Left cardiac atrium (tissue), 4 donors: ENCODE measurements around the gene DUSP3. TPM values are rescaled to one million over a fixed set of nuclear protein-coding genes. Genes with fewer than 3 reads are reported as not detected.

Source experiments
- ATAC-seq, 2 donors: fragments of 200-7000 bp; cut with Tn5 transposase; one replicate each; pipeline ENCODE4 v1.9.1; 2020; ENCODE audit warnings: mild to moderate bottlenecking in 2 of 2, moderate library complexity in 2 of 2
- DNase-seq: peaks from one replicate; pipeline ENCODE4 v3.0.0-alpha.2; 2020
- intact Hi-C, 2 donors: fragments of 100-400 bp; cut with DNase I; formaldehyde crosslinking; loops; one replicate each; pipeline versions ENCODE4 v1.14.1 to v1.15.1; 2022 to 2023
- long read RNA-seq: library from polyadenylated mRNA; unstranded; transcript quantifications from one replicate; pipeline ENCODE4 v2.0.0, GENCODE V29; 2021
- total RNA-seq, 2 donors: library from RNA; stranded (reverse); fragmentation: NEBNext Ultra II Directional; extraction: Animal tissue kit (Norgen Biotek cat#: 25700); gene quantifications; one replicate each; pipeline ENCODE4 v1.2.1, GENCODE V29; 2021
- donor health status: DM: no; HTN: yes; CAD: no.
- donor health status: DM: no; HTN: yes; CAD: no; lungs with severe emphysema.
- donor health status: DM: yes; HTN: yes; CAD: no.
- donor health status: Dilated cardiomyopathy.

The DUSP3 gene
- total RNA-seq: 100 to 1,000 TPM; 149 to 204 TPM
- long read RNA-seq, full-length matches to known transcripts: 163 of 228 reads
- long read RNA-seq, partial matches to known transcripts: 1 of 228 reads
- long read RNA-seq, other reads (novel, unspliced or antisense): 64 of 228 reads

DNA sequence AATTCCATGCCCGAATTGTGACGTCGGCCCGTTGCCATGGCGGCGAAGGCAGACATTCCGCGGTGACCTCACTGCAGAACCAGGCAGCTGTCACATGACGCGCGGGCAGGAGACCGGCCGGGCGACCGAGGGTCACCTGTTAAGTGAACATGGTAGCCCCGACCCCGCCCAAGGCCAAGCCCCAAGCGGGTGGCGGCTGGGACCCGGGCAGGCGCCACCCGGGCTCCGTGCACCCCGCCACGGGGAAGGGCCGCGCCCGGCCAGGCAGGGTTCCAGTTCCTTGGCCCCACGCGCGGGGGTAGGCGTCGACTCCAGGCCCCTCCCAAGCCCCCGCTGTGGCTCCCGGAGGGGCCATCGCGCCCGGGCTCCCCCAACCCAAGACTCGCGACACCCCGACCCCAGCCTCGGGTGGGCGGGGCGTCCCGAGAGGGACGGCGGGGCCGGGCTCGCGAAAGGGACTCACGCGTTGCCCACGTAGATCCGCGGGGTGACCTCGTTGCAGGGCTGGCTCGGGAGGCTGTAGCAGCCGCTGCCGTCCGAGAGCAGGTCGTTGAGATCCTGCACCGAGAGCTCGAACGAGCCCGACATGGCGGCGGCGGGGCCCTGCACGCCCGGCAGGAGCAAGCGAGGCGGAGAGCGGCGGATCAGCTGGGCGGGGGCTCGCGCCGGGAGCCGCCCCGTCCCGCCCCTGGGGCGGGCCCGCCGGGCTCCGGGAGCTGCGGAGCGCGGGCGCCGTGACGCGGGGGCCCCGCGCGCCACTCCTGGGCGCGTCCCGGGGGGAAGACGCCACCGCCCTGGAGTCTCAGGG is at the start of gene DUSP3:
DUSP3 (minus strand) TSS at position 641 of the 808 bp plus-strand sequence; CDS start at position 588, 53 bp downstream.
- ATAC-seq (peak; percentile 96), DNase-seq (peak; percentile 97)
- intact Hi-C loops: loop anchor here (5.0 to 10.0 kb wide), 2 partner anchors 54 to 66 kb away; partner anchors contain the start of genes CD300LG (in 1 of the 2) and MPP3 (in 1 of the 2)

DNA sequence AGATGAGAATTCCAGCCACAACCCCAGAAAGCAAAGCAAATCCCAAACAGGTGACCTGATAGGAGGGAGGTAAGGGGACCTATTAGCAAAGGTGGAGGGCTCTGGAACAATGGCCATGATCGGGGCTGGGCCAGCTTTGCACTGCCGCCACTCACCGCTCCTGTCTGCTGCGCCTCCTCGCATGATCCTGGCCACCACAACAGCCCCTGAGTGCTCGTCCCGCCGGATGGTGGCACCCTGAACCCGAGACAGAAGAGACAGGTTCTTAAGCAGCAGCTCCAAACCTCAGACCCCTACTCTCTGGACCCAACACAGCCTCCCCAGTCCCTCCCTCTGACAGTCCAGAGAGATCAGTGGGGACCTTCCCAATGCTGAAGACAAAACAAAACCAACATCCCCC is 48.8 kb upstream of the DUSP3 start:
- ATAC-seq (no peak), DNase-seq (no peak)
- intact Hi-C loops: no loop called here

DNA sequence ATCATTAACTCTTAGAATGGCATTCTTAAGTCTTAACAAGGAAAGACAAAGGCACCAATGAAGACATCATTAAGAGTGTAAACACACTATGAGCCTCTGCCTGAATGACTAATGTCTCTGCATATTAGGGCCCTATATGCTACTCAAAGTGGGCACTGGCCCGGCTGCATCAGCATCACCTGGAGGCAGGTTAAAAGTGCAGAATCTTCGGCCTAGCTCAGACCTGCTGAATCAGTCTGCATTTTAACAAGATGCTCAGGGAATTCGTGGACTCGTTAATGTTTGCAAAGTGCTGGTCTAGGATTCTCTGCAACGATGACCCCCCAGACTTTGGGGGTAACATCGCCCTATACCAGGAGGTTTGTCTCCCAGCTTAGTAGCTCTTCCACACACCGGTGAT is 47.4 kb upstream of the DUSP3 start:
- intact Hi-C loops: no loop called here
- ATAC-seq: no peak
- DNase-seq: no peak

DNA sequence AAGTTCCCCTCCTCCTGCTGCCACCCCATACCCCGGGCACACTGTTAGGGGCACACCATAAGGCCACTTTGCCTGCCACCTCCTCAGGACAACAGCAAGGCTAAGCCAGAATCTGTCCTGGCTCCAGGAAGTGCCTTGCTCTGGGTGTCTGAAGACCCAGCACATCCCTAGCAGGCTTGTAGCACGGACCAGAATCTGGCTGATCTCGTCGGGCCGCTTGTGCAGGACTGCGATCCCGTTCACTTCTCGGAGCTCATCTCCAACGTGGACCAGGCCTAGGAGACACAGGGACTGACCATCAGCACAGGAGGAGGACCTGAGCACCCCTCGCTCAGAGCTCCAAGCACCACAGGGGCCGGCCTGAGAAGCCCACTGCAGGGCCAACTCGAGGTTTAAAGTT is 46.8 kb upstream of the DUSP3 start:
- ATAC-seq (no peak), DNase-seq (no peak)
- intact Hi-C loops: no loop called here

DNA sequence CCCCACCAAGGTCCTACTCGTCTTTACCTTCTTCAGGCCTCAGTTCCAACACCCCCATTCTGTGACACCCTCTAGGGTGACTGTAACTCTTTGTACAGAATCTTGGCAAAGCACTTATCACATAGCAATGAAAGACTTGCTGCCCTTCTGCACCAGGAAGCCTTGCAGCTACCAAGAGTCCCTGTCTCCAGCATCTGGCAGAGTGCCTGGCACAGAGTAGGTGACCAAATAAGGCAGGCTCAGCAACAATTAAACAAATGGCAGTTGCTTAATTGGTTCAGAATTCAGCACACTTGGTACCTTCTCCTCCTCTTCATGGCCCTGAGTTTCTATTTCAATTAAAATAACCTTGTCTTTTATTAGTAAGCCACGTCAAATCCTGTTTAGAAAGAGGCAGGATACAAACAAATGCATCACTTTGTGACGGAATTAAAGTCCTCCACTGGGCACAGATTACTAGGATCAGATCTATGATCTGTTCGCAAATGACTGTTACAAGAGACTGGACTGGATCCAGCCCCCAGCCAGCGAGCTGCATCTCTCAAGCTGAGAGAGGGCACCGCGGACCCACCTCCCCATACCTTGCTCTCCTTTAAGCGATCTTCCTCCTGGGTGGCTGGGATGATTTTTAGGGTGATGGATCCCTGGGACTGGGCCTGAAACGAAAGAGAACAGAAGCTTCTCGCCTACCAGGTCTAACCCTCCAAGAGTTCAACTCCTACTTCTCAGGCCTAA is 44.7 kb upstream of the DUSP3 start:
- DNase-seq (peak; percentile 77), ATAC-seq (peak; percentile 80 to 86)
- intact Hi-C loops: loop anchor here in 1 of 2 donors (2.0 kb wide), 1 partner anchor 49 kb away; no protein-coding TSS in a partner anchor

DNA sequence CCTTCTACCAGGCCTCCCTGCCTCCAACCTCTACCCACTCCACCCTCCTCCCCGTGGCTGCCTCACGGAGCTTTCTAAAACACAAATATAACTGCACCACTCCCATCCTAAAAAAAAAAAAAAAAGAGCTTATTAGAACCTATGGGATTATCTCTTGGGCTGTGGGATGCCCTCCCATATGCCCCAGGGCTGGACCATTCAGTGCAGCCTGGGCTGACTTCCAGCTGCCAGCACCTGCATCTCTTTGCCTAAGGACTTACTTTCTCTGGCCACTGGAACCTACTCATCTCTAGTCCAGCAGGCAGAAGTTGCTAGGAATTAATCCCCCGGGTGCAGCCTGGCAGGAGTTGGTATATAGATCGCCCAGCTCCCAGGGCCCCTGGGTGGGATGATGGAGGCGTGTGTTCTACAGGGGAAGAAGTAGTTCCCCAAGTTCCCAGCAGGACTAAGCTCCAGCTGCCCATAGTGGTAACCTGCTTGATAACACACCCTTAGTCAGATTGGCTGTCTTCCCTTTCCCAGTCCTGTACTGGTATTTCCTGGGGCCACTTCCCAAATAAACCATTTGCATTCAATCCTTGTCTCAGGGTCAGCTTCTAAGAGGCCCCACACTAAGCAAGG is 43.9 kb upstream of the DUSP3 start:
- ATAC-seq: peak; percentile 28 to 41
- DNase-seq: no peak
- intact Hi-C loops: loop anchor here in 1 of 2 donors (2.0 kb wide), 1 partner anchor 50 kb away; no protein-coding TSS in a partner anchor

DNA sequence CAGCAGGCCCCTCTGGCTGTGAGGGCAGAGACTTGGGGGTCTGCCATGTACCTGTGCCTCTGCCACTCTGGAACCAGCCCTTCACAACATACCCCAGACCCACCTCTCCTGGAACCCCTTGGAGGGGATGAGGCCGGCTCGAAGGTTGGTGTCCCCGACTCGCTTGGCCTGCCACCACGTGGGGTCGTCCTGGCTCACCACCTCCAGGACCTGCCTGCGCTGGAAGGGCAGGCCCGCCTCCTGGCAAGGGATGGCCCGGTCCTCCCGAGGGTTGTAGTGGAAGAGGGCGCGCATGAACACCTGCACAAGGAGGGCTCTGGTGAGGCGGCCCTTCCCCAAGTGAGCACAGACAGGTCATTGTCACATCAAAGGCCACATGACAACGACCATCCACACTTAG is 42.0 kb upstream of the DUSP3 start:
- intact Hi-C loops: no loop called here
- ATAC-seq (no peak), DNase-seq (no peak)

DNA sequence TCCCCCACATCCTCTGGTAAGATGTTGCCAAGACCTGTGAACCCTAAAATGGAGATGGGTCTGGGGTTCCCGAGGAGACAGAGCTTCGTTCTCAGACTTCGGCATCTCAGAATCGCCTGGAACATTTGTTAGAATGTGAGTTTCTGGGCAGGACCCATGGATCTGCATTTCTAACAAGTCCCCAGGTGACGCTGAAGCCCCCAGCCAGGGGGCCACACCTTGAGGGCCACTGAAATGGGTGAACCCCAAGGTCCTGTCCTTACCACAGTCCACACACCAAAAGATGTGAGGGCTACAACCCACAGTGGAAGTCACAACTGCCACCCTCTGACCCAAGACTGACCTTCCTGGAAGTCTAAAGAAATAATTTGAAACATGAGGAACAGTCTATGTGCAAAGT is 40.2 kb upstream of the DUSP3 start:
- ATAC-seq (no peak), DNase-seq (no peak)
- intact Hi-C loops: no loop called here

DNA sequence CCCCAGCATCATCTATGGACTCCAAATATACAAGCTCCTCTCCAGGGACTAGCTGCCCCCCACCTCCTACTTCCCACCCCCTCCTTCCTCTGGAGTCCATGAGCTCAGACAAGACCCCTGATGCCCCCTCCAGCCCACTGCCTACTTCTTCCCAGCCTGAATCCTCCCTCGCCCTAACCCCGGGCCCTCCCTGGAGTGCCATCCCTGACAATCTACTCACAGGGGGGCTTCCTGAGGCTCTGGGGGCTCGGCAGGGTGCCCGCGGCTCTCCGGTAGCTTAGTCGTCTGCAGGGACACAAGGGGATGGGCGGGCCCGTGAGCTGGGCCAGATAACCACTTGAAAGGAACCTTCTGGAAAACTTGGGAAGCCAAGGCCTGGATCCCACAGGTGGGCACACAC is 39.0 kb upstream of the DUSP3 start:
- intact Hi-C loops: no loop called here
- ATAC-seq: no peak
- DNase-seq: no peak

DNA sequence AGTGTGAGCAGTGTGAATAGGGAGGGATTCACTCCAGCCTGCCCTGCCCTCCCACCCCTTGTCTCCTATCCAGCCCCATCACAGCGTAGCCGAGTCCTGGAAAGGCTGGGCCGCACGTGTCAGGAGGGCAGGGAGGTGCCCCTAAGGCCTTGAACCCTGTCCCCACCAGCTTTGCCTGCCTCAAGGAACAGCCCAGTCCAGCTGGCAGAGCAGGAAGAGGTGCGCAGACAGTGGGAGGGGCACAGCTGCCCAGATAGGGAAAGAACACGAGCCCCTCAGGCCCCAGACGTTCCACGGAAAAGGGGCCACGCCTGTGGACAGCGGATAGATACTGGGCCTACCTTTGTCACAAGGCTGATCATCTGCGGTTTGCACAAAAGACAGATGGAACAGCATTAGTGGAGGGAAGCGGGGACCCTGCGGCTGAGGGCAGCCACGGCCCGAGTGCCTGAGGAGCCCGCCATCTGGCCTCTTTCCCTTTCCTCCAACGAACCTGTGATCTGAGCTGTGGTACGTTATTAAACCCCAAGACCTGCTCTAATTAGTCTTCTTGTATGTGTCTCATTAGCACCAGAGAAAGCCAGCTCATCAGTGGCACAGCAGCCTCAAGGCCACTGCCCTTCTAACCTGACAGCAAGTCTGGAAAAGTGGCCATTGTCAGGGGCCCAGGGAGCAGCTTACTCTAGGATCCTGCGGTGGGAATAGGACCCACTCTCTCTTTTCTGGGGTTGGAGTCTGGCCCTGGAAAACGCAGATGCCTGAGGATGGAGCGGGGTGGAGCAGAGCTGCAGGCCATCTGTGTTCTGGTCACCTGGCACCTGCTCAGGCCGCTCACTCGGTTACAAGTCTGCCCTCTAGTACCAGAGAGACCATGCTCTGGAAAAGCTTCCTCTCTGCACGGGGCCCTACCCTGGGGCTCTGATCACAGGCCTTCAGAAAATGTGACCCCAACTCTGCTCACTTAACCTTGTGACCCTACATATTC is 37.9 kb upstream of the DUSP3 start:
- DNase-seq (no peak), ATAC-seq (no peak)
- intact Hi-C loops: no loop called here

DNA sequence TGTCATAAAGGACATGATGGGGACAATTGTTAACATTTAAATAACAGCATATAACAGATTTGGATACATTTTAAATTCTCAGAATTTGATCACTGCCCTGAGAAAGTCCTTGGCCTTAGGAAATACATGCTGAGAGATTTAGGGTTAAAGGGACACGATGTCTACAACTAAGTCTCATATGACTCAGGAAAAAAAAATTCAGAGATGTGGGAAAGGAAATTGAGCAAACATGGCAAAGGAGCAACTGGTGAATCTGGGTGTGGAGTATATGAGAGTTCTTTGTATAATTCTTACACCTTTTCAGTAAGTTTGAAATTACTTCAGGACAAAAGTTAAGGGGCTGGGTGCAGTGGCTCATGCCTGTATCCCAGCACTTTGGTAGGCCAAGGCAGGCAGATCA is 35.9 kb upstream of the DUSP3 start:
- intact Hi-C loops: no loop called here
- ATAC-seq: no peak

DNA sequence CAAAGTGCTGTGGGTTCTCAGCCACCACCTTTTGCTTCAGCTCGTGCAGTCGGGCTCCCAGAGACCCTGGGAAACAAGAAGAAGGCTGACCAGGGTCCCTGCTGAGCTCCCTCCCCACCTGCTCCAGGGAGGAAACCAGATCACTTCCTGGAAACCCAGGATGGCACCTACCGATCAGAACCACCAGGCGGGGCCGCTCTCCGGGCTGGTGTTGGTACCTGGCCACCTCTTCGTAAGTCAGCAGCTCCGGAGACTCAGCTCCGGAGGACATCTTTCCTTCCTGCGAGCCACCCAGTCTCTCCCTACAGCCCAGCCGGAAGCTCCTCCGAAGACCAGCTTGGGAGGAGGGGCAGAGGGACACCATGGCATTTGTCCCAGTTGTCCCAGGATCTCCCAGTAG is 35.2 kb upstream of the DUSP3 start:
- intact Hi-C loops: no loop called here
- no peak for DNase-seq
- ATAC-seq: no peak

More for the DNA sequence above, 35.9 kb upstream of the DUSP3 start:
- no peak for DNase-seq

DNA sequence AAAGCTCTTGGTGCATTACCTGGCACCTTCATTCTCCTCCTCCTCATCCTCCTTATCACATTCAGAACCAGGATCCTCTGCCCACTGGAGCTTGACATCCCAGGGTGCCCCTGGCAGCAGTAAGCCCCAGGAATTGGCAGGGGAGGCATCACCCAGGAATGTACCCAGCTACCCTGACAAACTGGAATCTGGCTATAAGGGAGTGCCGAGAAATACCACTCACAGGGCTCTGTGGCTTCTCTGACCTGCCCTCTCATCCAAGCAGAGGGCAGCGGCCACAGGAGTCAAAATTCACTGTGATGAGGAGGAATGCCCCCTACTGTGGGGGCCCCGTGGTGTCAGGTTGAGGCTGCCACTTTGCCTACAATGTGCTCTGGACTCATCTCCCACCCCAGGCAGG is 34.6 kb upstream of the DUSP3 start:
- ATAC-seq (no peak), DNase-seq (no peak)
- intact Hi-C loops: no loop called here

DNA sequence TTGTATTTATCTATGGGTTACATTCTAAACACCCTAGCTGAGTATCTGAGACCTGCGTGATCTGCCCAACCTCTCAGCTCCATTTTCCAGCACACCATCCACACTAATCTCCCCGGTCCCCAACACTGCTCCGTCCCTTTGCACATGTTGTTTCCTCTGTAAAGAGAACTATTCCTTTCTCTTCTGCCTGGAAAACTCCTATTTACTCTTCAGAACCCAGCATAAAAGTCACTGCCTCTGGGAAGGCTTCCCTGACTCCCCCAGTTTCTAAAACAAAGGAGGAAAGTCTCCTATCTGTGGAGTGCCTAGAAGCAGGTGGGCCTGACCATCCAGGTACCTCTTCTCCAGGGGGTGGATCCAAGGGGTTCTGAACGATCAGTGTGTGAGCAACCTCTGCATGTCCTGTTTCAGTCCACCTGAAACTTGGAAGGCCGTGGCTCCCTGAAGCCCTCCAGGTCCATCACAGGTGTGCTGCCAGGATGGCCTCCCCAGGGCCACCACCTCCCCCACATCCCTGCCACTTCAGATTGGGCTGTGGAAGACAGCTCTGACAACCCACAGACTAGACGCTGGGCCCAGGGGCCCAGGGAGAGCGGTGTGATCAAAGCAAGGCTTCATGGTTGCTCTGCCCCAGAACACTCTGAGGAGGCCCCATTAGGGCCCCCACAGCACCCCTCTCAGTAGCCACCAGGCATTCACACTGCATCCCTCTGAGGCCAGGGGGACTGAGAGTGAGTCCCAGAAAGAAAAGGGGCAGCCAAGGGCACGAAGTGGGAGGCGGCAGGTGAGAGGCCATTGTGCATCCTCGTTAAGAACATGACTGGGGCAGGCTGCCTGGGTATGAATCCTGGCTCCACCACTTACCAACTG is 33.9 kb upstream of the DUSP3 start:
- intact Hi-C loops: no loop called here
- DNase-seq (no peak), ATAC-seq (no peak)

DNA sequence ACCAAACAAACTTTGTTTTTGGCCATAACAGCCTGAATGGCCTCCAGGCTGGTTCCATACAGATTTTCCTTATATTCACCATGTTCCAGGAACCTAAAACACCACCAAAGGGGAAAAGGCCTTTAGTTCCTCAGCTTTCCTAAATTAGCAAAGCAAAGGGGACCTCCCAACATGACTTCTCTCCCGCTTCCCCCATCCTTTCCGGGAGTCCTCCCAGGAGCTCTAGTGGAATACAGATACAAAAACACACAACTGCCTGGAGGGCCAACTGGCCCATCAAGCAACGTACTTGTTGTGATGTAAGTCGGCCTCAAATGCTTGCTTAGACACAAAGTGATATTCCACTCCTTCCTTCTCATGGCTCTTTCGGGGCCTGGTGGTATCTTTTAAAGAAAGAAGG is 32.0 kb upstream of the DUSP3 start:
- intact Hi-C loops: no loop called here
- ATAC-seq: no peak
- DNase-seq: no peak

DNA sequence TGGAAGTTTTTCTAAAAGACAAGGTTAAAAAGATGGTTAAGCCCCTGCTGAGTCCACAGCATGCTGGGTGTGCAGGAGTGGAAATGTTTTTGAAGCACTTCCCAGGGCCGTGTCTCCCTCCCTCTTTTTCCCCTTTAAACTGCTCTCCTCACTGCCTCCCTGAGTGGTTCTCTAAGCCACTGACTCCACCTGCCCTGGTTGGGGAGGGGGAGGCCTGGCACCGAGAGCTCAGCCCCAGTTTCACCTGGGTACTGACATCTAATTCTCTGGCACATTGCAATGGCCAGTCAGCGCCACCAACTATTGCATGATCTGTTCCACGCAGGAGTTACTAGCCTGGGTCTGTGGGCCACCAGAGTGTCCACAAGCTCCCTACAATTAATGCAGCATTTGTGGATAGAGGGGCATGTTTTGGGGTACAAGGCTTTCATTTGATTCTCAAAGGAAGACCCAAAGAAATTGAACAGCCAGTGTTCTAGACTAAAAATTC is 31.5 kb upstream of the DUSP3 start:
- ATAC-seq (no peak), DNase-seq (no peak)
- intact Hi-C loops: no loop called here

DNA sequence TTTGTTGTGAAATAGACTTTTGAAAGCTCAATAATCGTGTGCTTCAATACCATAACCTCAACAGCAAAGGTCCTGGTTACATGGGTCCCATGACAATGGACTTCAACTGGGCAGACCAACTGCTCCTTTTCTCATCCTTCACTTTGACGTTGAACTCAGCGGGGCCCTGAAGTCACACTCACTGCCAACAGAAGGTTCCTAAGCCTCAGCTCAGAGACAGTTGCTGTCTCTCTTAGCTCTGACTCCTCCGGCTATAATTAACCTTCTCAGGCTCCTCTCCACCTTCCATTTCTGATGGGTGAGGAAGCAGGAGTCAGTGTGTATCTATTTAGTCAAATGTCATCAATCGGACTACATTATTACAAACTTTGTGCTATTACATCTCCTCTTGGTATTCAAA is 30.3 kb upstream of the DUSP3 start:
- DNase-seq (no peak), ATAC-seq (peak in 1 of 2 donors; percentile 45)
- intact Hi-C loops: no loop called here

DNA sequence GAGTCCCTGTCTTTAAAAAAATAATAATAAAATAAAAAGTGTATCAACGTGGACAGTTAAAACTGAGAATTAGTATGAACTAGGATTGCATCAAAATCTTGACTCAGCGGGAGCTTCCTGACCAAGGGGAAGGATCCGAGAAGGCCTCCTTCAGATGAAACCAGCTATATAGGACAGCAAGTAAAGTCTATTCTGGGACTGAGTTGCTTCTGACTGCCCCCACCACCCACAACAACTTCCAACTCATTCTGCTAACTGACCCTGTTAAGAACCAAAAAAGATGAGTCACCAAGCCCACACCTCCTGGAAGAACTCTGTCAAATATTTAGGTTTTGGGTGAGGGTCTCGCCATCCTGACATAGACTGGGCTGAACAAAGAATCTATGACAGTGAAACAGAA is 29.3 kb upstream of the DUSP3 start:
- ATAC-seq (no peak), DNase-seq (no peak)
- intact Hi-C loops: no loop called here
